Neutrophil (primary cell): ENCODE results near the gene MARK4.

ENCODE experiments used
- H3K27ac ChIP-seq: fragments of 200-600 bp; sonication (generic); 2 replicates; pipeline ENCODE4 v1.5.1; 2016; ENCODE audit warnings: mild to moderate bottlenecking, moderate library complexity
- H3K27me3 ChIP-seq: fragments of 200-600 bp; sonication (generic); 2 replicates; pipeline ENCODE4 v1.6.0; 2016; ENCODE audit warnings: mild to moderate bottlenecking
- H3K36me3 ChIP-seq: fragments of 200-600 bp; sonication (generic); 2 replicates; pipeline ENCODE4 v1.5.1; 2017
- H3K4me1 ChIP-seq, 2 experiments: fragments of 200-600 bp in 1 of 2; sonication (generic) in 1 of 2; 1 replicate in 1 of 2; 2 replicates in 1 of 2; pipeline versions ENCODE4 v1.5.1 to v1.6.1; 2013 to 2016; ENCODE audit warnings: low read depth in 1 of 2, low read length in 1 of 2, mild to moderate bottlenecking in 1 of 2, moderate library complexity in 1 of 2; ENCODE audit not compliant: control insufficient read depth in 1 of 2, insufficient read depth in 1 of 2
- H3K4me3 ChIP-seq, 2 experiments: fragments of 200-600 bp in 1 of 2; sonication (generic) in 1 of 2; 1 replicate in 1 of 2; 2 replicates in 1 of 2; pipeline ENCODE4 v1.5.1; 2013 to 2016; ENCODE audit warnings: low read depth in 1 of 2, low read length in 1 of 2, mild to moderate bottlenecking in 1 of 2, moderate library complexity in 1 of 2
- H3K9me3 ChIP-seq: fragments of 200-600 bp; sonication (generic); 2 replicates; pipeline ENCODE4 v1.5.1; 2016
- CTCF ChIP-seq: fragments of 200-600 bp; sonication (generic); IDR thresholded peaks from 2 replicates; pipeline ENCODE4 v1.5.1; 2016; ENCODE audit warnings: antibody characterized with exemption

The MARK4 gene

GRCh38 chr19:45244133-45244794, 6.8 kb upstream of the MARK4 start:
- Histone ChIP-seq H3K4me3 (no peak overlapping the region), H3K36me3 (no peaks in the 10 kb centered on the region), H3K4me1 (peaks cover 0 to 5% of the 10 kb centered on the region in 2 experiments)

GRCh38 chr19:45245334-45245787, 5.7 kb upstream of the MARK4 start, which contains the start of gene EXOC3L2:
Gene EXOC3L2, minus strand, starts transcription at chr19:45245407. Its CDS starts 6,362 bp downstream, at chr19:45239045.
- no peak for TF ChIP-seq CTCF
- Histone ChIP-seq H3K27ac (no peak within 1 kb of the TSS), H3K4me3 (no peak within 1 kb of the TSS), H3K9me3 (no peaks in the 10 kb centered on the region), H3K27me3 (peaks cover 45% of the 10 kb centered on the region), H3K36me3 (no peaks in the 10 kb centered on the region), H3K4me1 (peaks cover 3 to 8% of the 10 kb centered on the region in 2 experiments)

More at GRCh38 chr19:45244133-45244794, 6.8 kb upstream of the MARK4 start:
- no peak for TF ChIP-seq CTCF
- Histone ChIP-seq H3K27ac (no peak overlapping the region), H3K27me3 (peaks cover 34% of the 10 kb centered on the region), H3K9me3 (no peaks in the 10 kb centered on the region)

GRCh38 chr19:45245826-45246225, 5.2 kb upstream of the MARK4 start:
- no peaks in the 10 kb centered on the region for H3K36me3 ChIP-seq
- TF ChIP-seq CTCF, result no peak
- H3K27ac ChIP-seq, result no peak overlapping the region
- peaks cover 7 to 13% of the 10 kb centered on the region in 2 experiments for H3K4me1 ChIP-seq
- H3K4me3 ChIP-seq, result no peak overlapping the region
- H3K27me3 ChIP-seq, result peaks cover 47% of the 10 kb centered on the region
- H3K9me3 ChIP-seq, result no peaks in the 10 kb centered on the region

- TF ChIP-seq CTCF, result no peak
- Histone ChIP-seq H3K4me1 (peaks cover 13 to 20% of the 10 kb centered on the region in 2 experiments), H3K36me3 (no peaks in the 10 kb centered on the region), H3K9me3 (no peaks in the 10 kb centered on the region), H3K27me3 (peaks cover 47% of the 10 kb centered on the region), H3K27ac (no peak overlapping the region), H3K4me3 (no peak overlapping the region)
Observed at GRCh38 chr19:45247136-45247535, 3.9 kb upstream of the MARK4 start.

GRCh38 chr19:45249261-45250033, 1.6 kb upstream of the MARK4 start:
- H3K36me3 ChIP-seq, result no peaks in the 10 kb centered on the region
- no peak overlapping the region for H3K4me3 ChIP-seq
- peaks cover 20 to 27% of the 10 kb centered on the region in 2 experiments for H3K4me1 ChIP-seq
- H3K9me3 ChIP-seq, result no peaks in the 10 kb centered on the region
- no peak for TF ChIP-seq CTCF
- peaks cover 31% of the 10 kb centered on the region for H3K27me3 ChIP-seq
- no peak overlapping the region for H3K27ac ChIP-seq
